ENCODE results near the gene SPTAN1. TPM values are rescaled to one million over a fixed set of nuclear protein-coding genes. Genes with fewer than 3 reads are reported as not detected.

SPTAN1 gene
- total and polyA plus RNA-seq, 2 experiments from 2014 or later: 108 to 195 TPM

GRCh38 chr9:128634651-128635262, 82.4 kb downstream of the SPTAN1 start (continued):
- TF ChIP-seq REST (IDR thresholded peaks at IDR 0.05; ENCODE audit: unreplicated experiment) (no peak), EZH2 (IDR thresholded peaks at IDR 0.05; ENCODE audit: low read depth, unreplicated experiment) (no peak), NANOG (IDR thresholded peaks at IDR 0.05; ENCODE audit: borderline replicate concordance) (no peak), POLR2AphosphoS5 (IDR thresholded peaks at IDR 0.05; ENCODE audit: low read depth) (no peak)

GRCh38 chr9:128635266-128636023, 83.1 kb downstream of the SPTAN1 start:
- Mint-ChIP-seq H3K36me3 (ENCODE audit: low read depth) (peaks cover 45% of the 10 kb centered on the region), H3K4me1 (peaks cover 6% of the 10 kb centered on the region), H3K9me3 (no peaks in the 10 kb centered on the region), H3K27me3 (ENCODE audit: insufficient read depth, low read depth, poor library complexity) (peaks cover 14% of the 10 kb centered on the region), H3K27ac (peak overlapping the region; percentile 70; the same call in 1 of the 2 replicates), H3K4me3 (no peak overlapping the region)
- no peak overlapping the region for H3K4me3 ChIP-seq
- H4K20me1 ChIP-seq (replicated peaks; ENCODE audit: insufficient read depth): no peaks in the 10 kb centered on the region; the same call in none of the 2 replicates
- H3K27me3 ChIP-seq (ENCODE audit: insufficient read depth): no peaks in the 10 kb centered on the region
- no peaks in the 10 kb centered on the region; the same call in 1 of the 2 replicates for H3F3A ChIP-seq (replicated peaks; ENCODE audit: low read depth)
- ATAC-seq (peak; percentile 88), DNase-seq (ENCODE audit: low spot score) (peak; percentile 96)
- H3K4me1 ChIP-seq (ENCODE audit: insufficient read depth): 0 out of 2 replicates have a peak, but pooled peaks cover 8% of the 10 kb centered on the region
- peak overlapping the region; percentile 84; the same call in 1 of the 2 replicates for H3K27ac ChIP-seq (ENCODE audit: low read depth)
- H2AFZ ChIP-seq: no peak overlapping the region
- H3K79me2 ChIP-seq (replicated peaks; ENCODE audit: insufficient read depth): no peaks in the 10 kb centered on the region
- TF ChIP-seq EZH2phosphoT487 (IDR thresholded peaks at IDR 0.05; ENCODE audit: unreplicated experiment): no peak
- peak; percentile 67 to 69 for TF ChIP-seq CTCF (conservative IDR thresholded peaks at IDR 0.05; ENCODE audit: low read depth in 2 of 2)
- H3K9me2 ChIP-seq (ENCODE audit: insufficient read depth): no peaks in the 10 kb centered on the region
- H3K36me3 ChIP-seq (ENCODE audit: insufficient read depth): peaks cover 26% of the 10 kb centered on the region
- peak overlapping the region; percentile 60 for H3K4me2 ChIP-seq
